GM10847 (cell line): ENCODE data around the gene GPC6.

Experiments used
- POLR2A ChIP-seq: IDR thresholded peaks from 2 replicates; pipeline ENCODE4 v1.6.1; 2011; ENCODE audit not compliant: insufficient read length; ENCODE audit errors: extremely low read depth

Gene GPC6

GRCh38 chr13:93769607-93770006 lies 543.0 kb downstream of the GPC6 start:
- no peak for TF ChIP-seq POLR2A

DNA sequence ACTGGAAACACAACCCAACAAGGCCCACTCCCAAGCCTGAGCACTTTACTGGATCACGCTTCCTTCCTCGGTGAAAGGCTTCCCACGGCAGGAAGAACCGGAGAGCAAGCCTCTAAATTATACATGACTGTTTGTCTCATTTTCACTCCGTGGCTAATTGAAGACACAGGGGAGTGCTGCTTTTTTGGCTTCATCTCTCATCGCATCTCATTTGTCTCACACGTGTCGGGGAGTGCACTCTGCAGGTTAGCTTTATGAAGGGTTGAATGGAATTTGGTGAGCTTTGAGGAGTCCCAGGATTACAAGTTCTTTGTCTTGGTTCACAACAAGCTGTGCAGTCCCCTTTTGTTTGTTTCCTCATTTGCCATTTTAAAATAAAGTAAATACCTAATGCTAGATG lies 544.6 kb downstream of the GPC6 start:
- TF ChIP-seq POLR2A, result no peak

GRCh38 chr13:93771782-93772181 lies 545.2 kb downstream of the GPC6 start:
- TF ChIP-seq POLR2A, result no peak

DNA sequence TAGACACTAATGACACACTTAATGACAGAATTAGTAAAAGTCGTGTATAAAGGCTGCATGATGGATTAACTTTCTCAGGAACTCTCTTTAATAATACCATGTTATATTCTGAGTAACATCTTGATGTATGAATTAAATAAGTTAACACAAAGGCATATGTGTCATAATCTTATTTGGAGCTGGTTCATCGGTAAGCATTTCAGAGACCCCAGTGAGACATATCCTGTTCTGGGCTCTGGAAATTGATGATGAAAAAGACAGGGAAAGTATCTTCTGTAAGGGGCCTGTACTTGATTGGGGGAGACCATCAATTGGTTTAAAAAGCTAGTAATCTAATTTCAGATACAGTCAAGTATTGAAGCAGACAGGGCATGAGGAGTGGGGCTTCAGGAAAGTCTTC lies 547.9 kb downstream of the GPC6 start:
- TF ChIP-seq POLR2A, result no peak

- TF ChIP-seq POLR2A, result no peak
Observed at GRCh38 chr13:93775027-93775426, 548.4 kb downstream of the GPC6 start.

GRCh38 chr13:93775507-93776108 lies 549.0 kb downstream of the GPC6 start:
- no peak for TF ChIP-seq POLR2A

- no peak for TF ChIP-seq POLR2A
Observed at GRCh38 chr13:93776936-93777335, 550.3 kb downstream of the GPC6 start.

DNA sequence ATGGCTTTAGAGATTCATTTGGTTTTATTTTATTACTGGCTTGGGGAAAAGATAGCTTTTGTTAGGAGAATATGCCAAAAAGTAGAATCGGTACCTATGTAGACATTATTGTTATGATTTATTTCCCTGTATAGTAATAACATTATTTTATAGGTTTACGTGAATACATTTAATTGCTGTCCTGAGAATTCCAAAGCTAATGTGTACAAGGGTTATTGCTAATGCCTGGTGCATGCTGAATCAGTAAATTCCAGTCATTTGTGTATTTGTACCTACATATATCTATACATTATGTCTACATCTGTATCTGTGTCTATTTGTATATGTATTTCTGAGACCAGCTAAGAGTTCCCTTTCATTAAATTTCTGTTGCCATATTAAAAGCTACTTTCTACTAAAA lies 550.9 kb downstream of the GPC6 start:
- no peak for TF ChIP-seq POLR2A

DNA sequence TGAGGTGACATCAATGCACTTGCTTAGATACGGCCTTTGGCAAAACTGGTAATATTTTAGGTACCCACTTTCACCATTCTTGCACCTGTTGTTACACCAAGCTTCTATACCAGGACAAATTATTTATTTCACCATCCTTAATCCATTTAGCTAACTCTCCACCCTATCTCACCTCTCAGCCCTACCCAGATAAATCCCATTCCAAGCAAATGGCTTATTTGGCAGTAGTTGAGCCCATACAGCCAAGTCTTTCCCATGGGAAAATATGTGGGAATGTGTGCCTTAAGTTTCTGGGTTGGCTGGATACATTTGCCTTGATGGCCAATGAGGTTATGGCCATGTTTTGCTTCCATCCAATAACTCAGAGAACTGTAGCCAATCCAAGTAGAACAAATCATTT lies 551.9 kb downstream of the GPC6 start:
- no peak for TF ChIP-seq POLR2A

DNA sequence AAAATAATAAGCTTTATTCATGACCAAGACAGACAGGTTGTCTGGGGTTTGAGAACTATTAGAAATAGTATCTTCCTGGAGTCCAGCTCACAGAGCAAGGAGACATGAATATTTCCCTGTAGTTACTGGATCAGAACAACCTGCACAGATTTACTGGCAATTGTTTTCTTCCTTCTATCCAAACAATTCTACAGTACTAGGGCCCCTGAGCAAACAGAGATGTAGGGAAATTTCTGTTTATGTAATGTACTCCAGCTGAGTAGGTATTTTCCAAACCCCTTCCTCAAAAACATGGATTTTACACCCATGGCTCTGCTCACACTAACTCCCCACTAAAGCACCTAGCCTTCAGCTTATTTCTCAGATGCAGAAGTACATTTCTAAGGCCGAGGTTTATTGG lies 557.6 kb downstream of the GPC6 start:
- no peak for TF ChIP-seq POLR2A

DNA sequence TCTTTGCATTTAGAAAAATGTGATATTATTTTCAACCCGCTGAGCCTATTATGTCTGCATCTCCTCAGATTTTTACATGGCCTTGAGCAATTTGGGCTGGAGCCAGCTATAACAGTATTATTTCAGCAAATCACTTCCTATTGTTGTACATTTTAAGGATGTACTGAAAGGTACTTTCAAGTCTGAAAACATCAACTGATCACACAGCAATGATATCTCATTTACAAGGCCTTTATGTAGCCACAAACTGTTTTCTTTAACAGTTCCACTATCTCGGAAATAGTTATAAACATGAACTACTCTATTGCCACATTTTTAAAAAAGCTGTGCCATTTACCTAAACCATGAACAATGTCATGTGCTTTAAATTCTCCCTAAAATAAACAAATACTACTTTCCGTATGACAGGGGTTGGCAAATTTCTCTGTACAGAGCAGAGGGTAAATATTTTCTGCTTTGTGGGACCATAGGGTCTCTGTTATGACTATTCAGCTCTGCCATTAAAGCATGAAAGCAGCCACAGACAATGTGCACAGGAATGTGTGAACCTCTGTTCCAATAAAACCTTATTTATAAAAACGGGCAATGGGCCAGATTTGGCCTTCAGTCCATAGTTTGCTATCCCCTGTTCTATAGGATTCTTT lies 560.4 kb downstream of the GPC6 start:
- no peak for TF ChIP-seq POLR2A

DNA sequence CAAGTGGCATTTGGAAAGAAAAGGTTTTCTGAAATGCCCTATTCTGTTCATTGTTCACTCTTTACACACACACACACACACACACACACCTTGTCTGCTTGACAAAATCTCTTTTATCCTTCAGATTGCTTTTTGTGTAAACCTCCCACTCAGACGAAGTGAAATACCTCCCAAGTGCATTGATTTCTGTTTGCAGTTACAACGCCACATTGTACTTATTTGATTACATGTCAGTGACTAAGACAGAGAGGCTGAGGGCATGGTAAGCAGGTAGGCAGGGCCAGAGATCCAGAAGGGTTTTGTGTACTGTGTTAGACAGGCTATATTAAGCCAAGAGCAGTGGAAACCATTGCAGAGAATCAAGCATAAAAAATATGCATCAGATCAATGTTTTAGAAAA lies 561.8 kb downstream of the GPC6 start:
- TF ChIP-seq POLR2A, result no peak

DNA sequence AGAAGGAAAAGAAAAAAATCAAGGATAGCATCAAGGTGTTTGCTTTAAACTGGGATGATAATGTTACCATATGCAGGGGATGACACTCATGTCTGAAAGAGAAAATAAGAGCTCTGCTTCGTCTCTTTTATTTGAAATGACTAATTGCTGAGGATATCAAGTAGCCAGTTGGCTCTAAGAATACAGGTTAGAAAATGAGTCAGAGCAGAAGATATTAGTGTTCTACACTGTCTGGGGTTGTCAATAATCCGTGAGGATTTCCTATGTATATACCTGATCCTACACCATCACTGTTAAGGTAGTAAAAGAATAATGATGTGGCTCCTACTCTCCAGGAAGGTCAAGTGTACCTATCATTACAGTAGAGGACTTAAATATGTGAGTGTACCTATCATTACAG lies 562.5 kb downstream of the GPC6 start:
- no peak for TF ChIP-seq POLR2A

DNA sequence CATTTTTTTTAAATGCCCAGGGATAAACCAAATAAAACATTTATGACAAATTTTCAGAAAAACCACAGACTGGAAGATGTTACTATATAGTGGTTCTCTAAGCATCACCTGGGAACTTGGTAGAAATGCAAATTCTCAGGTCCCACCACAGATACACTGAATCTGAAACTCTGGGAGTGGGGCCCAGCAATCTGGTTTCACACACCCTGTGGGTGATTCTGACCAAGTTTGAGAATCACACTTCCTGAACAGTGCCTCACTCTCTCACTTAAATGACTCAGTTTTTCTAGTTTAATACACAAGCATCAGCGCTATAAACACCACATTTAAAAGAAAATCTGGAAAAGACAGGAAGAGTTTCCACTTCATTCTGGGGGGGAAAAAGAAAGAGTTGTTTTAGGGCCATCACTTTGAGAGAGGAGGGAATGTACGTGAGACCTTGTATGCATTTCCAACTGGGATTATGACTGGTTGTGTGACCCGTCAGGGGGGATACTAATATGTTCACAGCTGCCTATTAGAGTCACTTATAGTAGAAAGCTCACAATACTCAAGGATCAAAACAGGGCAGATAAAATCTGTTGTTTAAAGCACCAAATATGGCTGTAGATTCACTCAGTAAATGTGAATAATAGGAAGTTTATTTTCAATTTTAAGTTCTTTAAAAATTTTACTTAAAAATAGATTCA lies 567.7 kb downstream of the GPC6 start:
- no peak for TF ChIP-seq POLR2A

GRCh38 chr13:93797463-93797862 lies 570.9 kb downstream of the GPC6 start:
- no peak for TF ChIP-seq POLR2A

GRCh38 chr13:93800342-93800741 lies 573.7 kb downstream of the GPC6 start:
- TF ChIP-seq POLR2A, result no peak

- no peak for TF ChIP-seq POLR2A
Observed at GRCh38 chr13:93805736-93806135, 579.1 kb downstream of the GPC6 start.
